ENCODE data around the gene CCN6. TPM values are rescaled to one million over a fixed set of nuclear protein-coding genes. Genes with fewer than 3 reads are reported as not detected.

The CCN6 gene
- total RNA-seq, 1 experiment from 2014 or later, result not detected

DNA sequence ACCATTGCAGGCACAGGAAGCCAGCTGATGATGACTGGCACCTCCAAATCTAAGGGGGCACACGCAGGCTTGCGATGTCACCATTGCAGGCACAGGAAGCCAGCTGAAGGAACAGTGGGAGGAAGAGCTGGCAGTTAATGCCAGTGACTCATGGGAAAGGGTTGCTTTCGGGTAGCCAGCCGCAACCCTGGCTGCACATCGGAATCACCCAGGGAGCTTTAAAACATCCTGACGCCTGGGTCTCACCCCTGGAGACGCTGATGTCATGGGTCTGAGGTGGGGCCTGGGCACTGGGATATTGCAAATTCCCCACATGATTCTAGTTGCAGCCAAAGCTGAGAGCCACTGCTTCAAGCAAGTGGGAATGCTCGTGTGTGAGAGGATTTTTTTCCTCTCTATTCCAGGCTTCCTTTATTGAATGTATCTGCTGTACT is 16.1 kb upstream of the CCN6 start:
- Histone ChIP-seq H2AFZ (ENCODE audit: low read depth, low read length, poor library complexity, severe bottlenecking) (peak overlapping the region; percentile 48), H3K9me2 (ENCODE audit: insufficient read depth) (no peaks in the 10 kb centered on the region), H3K79me2 (ENCODE audit: insufficient read depth, low read length) (no peaks in the 10 kb centered on the region), H4K20me1 (ENCODE audit: insufficient read depth) (no peaks in the 10 kb centered on the region), H3K4me3 (replicated peaks in 1 of 2; ENCODE audit: low read depth in 1 of 2, low read length in 2 of 2) (no peak overlapping the region), H3K27me3 (ENCODE audit: insufficient read depth, low read length) (0 out of 2 replicates have a peak, but pooled peaks cover 4% of the 10 kb centered on the region), H3K36me3 (ENCODE audit: control insufficient read depth in 1 of 2, insufficient read depth in 2 of 2, low read length in 2 of 2) (no peaks in the 10 kb centered on the region), H3K4me1 (ENCODE audit: control insufficient read depth in 1 of 2, insufficient read depth in 2 of 2, low read length in 2 of 2) (peaks cover 0 to 12% of the 10 kb centered on the region in 2 experiments; a peak in 2 of 4 replicates), H3K9me3 (ENCODE audit: control insufficient read depth in 1 of 2, insufficient read depth in 1 of 2, low read depth in 1 of 2, low read length in 2 of 2) (no peaks in the 10 kb centered on the region), H3K4me2 (ENCODE audit: low read length) (peak overlapping the region; percentile 42), H3K27ac (ENCODE audit: low read depth, low read length) (no peak overlapping the region), H3K9ac (ENCODE audit: low read length) (no peak overlapping the region)
- intact Hi-C loops (cut with micrococcal nuclease), result no loop called here
- DNase-seq (ENCODE audit: low read depth, low spot score), result no peak
- CTCF ChIA-PET, result interaction anchor here (1.4 kb wide), 1 partner anchor 328 kb away, joined by 4 read pairs; no protein-coding TSS in a partner anchor
- ATAC-seq, result peak; percentile 36; the same call in 1 of the 2 replicates
- BruUV-seq (replicated peaks), result no TSS peak
- POLR2A ChIA-PET, result no interaction called here
- TF ChIP-seq SP1 (IDR thresholded peaks at IDR 0.05; ENCODE audit: low read depth) (no peak), EZH2 (IDR thresholded peaks at IDR 0.05) (no peak), RAD21 (IDR thresholded peaks at IDR 0.05; ENCODE audit: low read depth) (no peak), JUND (IDR thresholded peaks at IDR 0.05) (no peak), POLR2A (IDR thresholded peaks at IDR 0.05; ENCODE audit: borderline replicate concordance, extremely low read depth, insufficient read depth, insufficient read length) (no peak), REST (IDR thresholded peaks at IDR 0.05; ENCODE audit: low read depth) (no peak), TCF7L2 (IDR thresholded peaks at IDR 0.05; ENCODE audit: borderline replicate concordance, extremely low read depth, insufficient read depth, insufficient read length) (no peak)
- RAD21 ChIA-PET (ENCODE audit: low non-redundant PET in 1 of 2, low total read pairs in 2 of 2, uncharacterized antibody in 2 of 2, unreplicated experiment in 2 of 2), result no interaction called here

All from HCT116 (cell line).